PC-9 (cell line): ENCODE results near the gene NT5DC1. TPM values are rescaled to one million over a fixed set of nuclear protein-coding genes. Genes with fewer than 3 reads are reported as not detected.

Experiments
- BruUV-seq: library from RNA; stranded (reverse); fragments of 400-500 nt; replicated peaks from 2 replicates; lab custom pipeline; 2021; lab: Mats Ljungman, UMichigan
- CTCF ChIA-PET: fragments of 300-600 bp; sonication (Branson Sonifier 250); formaldehyde crosslinking; loops from one replicate; lab custom pipeline; 2022; ENCODE audit warnings: antibody characterized with exemption; lab: Charles Lee
- POLR2A ChIA-PET: fragments of 300-600 bp; sonication (Branson Sonifier 250); formaldehyde crosslinking; loops from one replicate; lab custom pipeline; 2022; ENCODE audit warnings: antibody characterized with exemption; ENCODE audit not compliant: unreplicated experiment; lab: Charles Lee
- DNase-seq, 2 experiments: peaks; one replicate each; pipeline versions ENCODE4 v3.0.0 to v3.0.0-alpha.2; 2015 to 2022; ENCODE audit warnings: mixed read lengths in 1 of 2
- H2AFZ ChIP-seq: fragments of 200-600 bp; sonication (generic); 2 replicates; pipeline ENCODE4 v1.8.1; 2017; ENCODE audit warnings: antibody characterized with exemption
- H3F3A ChIP-seq: fragments of 200-600 bp; sonication (generic); 2 replicates; pipeline ENCODE4 v1.8.1; 2017; ENCODE audit warnings: antibody characterized with exemption, mild to moderate bottlenecking, low read depth; ENCODE audit not compliant: insufficient read depth
- H3K27ac ChIP-seq: fragments of 200-600 bp; sonication (generic); 2 replicates; pipeline ENCODE4 v1.6.1; 2016; ENCODE audit warnings: mixed run types
- H3K27me3 ChIP-seq: fragments of 200-600 bp; sonication (generic); 2 replicates; pipeline ENCODE4 v1.6.1; 2016; ENCODE audit warnings: low read depth, mixed run types; ENCODE audit not compliant: insufficient read depth
- H3K36me3 ChIP-seq: fragments of 200-600 bp; sonication (generic); 2 replicates; pipeline ENCODE4 v1.6.1; 2016; ENCODE audit warnings: low read depth, mixed run types
- H3K4me1 ChIP-seq: fragments of 200-600 bp; sonication (generic); replicated peaks from 2 replicates; pipeline ENCODE4 v1.6.1; 2016; ENCODE audit warnings: mixed run types; ENCODE audit not compliant: insufficient read depth
- H3K4me2 ChIP-seq: fragments of 200-600 bp; sonication (generic); 2 replicates; pipeline ENCODE4 v1.6.1; 2017; ENCODE audit warnings: mixed run types
- H3K4me3 ChIP-seq: fragments of 200-600 bp; sonication (generic); 2 replicates; pipeline ENCODE4 v1.6.1; 2016; ENCODE audit warnings: mixed run types
- H3K79me2 ChIP-seq: fragments of 200-600 bp; sonication (generic); 2 replicates; pipeline ENCODE4 v1.6.1; 2017; ENCODE audit warnings: low read depth, mixed run types
- H3K9me2 ChIP-seq: fragments of 200-600 bp; sonication (generic); 2 replicates; pipeline ENCODE4 v1.8.1; 2017; ENCODE audit warnings: mild to moderate bottlenecking; ENCODE audit not compliant: insufficient read depth
- H3K9me3 ChIP-seq: fragments of 200-600 bp; sonication (generic); 2 replicates; pipeline ENCODE4 v1.8.1; 2016; ENCODE audit warnings: low read depth; ENCODE audit not compliant: insufficient read depth
- H4K20me1 ChIP-seq: fragments of 200-600 bp; sonication (generic); 2 replicates; pipeline ENCODE4 v1.8.1; 2017; ENCODE audit not compliant: insufficient read depth
- EZH2 ChIP-seq: fragments of 200-600 bp; sonication (generic); IDR thresholded peaks from 2 replicates; pipeline ENCODE4 v1.8.0; 2017; ENCODE audit warnings: antibody characterized with exemption, low read depth
- intact Hi-C: fragments of 100-400 bp; cut with micrococcal nuclease; formaldehyde crosslinking; loops from one replicate; pipeline ENCODE4 v1.10.0; 2022; ENCODE audit not compliant: unreplicated experiment
- total RNA-seq: library from RNA; stranded (reverse); gene quantifications from 2 replicates; pipeline ENCODE4 v1.2.3, GENCODE V29; 2021
- TF ChIP-seq, protein P1 (sequence below): fragments of 200-600 bp; sonication (generic); conservative IDR thresholded peaks from 2 replicates; pipeline ENCODE4 v1.6.1; 2017; ENCODE audit warnings: mixed run types, antibody characterized with exemption, mild to moderate bottlenecking, moderate library complexity

NT5DC1 gene
- total RNA-seq, 1 experiment from 2014 or later = 33.5 TPM

DNA sequence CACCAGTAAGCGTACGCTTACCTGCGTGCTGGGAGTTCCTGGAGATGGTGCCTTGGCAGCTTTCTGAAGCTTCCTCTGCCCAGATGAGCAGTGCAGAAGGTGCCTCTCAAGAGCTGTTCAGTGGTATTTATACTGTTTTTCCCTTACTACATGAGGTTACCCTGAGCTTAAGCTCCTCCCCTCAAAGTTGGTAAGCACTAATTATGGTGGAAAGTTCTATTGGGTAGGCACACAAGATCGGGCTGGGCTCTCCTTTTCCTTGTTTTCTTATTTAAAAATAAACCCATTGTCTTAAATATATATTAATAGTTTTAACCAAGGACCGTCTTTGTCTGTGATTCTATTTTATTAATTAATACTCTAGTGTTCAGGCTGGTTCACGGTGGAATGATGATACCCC, 25.4 kb downstream of the NT5DC1 start, which contains the start of gene COL10A1:
TSS of gene COL10A1 (minus strand) at position 101 of the 400 bp plus-strand sequence. CDS start 640 bp downstream, outside the sequence.
- no peak for DNase-seq
- no peaks in the 10 kb centered on the region for H4K20me1 ChIP-seq
- no peaks in the 10 kb centered on the region for H3K9me2 ChIP-seq
- H3K4me2 ChIP-seq = no peak within 1 kb of the TSS
- H2AFZ ChIP-seq = no peak within 1 kb of the TSS
- CTCF ChIA-PET = no interaction called here
- H3K27ac ChIP-seq = no peak within 1 kb of the TSS
- H3F3A ChIP-seq = no peaks in the 10 kb centered on the region
- BruUV-seq = no TSS peak
- POLR2A ChIA-PET = no interaction called here
- no peaks in the 10 kb centered on the region for H3K9me3 ChIP-seq
- H3K27me3 ChIP-seq = no peaks in the 10 kb centered on the region
- intact Hi-C loops = no loop called here
- TF ChIP-seq, protein P1, sequence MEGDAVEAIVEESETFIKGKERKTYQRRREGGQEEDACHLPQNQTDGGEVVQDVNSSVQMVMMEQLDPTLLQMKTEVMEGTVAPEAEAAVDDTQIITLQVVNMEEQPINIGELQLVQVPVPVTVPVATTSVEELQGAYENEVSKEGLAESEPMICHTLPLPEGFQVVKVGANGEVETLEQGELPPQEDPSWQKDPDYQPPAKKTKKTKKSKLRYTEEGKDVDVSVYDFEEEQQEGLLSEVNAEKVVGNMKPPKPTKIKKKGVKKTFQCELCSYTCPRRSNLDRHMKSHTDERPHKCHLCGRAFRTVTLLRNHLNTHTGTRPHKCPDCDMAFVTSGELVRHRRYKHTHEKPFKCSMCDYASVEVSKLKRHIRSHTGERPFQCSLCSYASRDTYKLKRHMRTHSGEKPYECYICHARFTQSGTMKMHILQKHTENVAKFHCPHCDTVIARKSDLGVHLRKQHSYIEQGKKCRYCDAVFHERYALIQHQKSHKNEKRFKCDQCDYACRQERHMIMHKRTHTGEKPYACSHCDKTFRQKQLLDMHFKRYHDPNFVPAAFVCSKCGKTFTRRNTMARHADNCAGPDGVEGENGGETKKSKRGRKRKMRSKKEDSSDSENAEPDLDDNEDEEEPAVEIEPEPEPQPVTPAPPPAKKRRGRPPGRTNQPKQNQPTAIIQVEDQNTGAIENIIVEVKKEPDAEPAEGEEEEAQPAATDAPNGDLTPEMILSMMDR = no peak
- TF ChIP-seq EZH2 = no peak
- no peaks in the 10 kb centered on the region for H3K4me1 ChIP-seq
- no peak within 1 kb of the TSS for H3K4me3 ChIP-seq
- H3K36me3 ChIP-seq = no peaks in the 10 kb centered on the region
- no peaks in the 10 kb centered on the region for H3K79me2 ChIP-seq

DNA sequence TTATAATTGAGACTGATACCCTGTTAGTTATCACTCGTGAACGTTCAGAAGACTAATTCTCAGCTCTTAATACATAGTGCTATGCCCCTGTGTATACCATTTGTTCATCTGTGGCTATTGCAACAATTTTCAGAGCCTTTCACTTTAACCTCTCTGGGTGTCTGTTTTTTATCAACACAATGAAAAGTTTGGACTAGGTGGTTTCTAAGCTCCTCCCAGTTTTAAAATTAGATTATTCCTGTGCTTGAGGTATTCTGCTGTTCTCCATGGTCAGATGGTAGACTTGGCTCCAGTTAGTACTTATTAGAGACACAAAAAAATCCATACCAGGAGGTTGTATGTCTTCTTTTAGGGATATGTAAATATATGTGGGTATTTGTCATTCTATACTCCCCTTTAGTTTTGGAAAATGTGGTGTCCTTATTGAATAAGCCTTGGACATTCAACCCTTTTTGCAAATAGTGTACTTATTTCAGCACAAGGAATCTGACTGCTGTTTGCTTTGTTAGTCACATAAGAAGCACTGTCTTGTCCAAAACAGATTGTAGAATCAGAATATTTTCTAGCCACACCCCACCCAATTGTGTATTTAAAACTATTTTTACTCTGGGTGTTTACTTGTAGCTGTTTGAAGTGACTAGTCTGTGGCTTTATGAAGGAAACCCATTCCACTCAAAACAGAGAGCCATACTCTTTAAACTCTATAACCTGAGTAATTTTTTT, 27.3 kb downstream of the NT5DC1 start:
- H2AFZ ChIP-seq = no peak overlapping the region
- H3F3A ChIP-seq = no peaks in the 10 kb centered on the region
- H3K9me3 ChIP-seq = no peaks in the 10 kb centered on the region
- no peak overlapping the region for H3K27ac ChIP-seq
- no peaks in the 10 kb centered on the region for H3K27me3 ChIP-seq
- H3K9me2 ChIP-seq = no peaks in the 10 kb centered on the region
- no peaks in the 10 kb centered on the region for H4K20me1 ChIP-seq
- H3K4me1 ChIP-seq = no peaks in the 10 kb centered on the region
- H3K4me3 ChIP-seq = no peak overlapping the region
- DNase-seq = no peak
- no peaks in the 10 kb centered on the region for H3K36me3 ChIP-seq
- H3K4me2 ChIP-seq = no peak overlapping the region
- ChIA-PET CTCF (interaction anchor here (0.6 kb wide), 1 partner anchor 66 kb away, joined by 7 read pairs; no protein-coding TSS in a partner anchor), POLR2A (no interaction called here)
- no TSS peak for BruUV-seq
- no peak for TF ChIP-seq EZH2
- TF ChIP-seq, protein P1 = no peak
- intact Hi-C loops = no loop called here
- no peaks in the 10 kb centered on the region for H3K79me2 ChIP-seq

DNA sequence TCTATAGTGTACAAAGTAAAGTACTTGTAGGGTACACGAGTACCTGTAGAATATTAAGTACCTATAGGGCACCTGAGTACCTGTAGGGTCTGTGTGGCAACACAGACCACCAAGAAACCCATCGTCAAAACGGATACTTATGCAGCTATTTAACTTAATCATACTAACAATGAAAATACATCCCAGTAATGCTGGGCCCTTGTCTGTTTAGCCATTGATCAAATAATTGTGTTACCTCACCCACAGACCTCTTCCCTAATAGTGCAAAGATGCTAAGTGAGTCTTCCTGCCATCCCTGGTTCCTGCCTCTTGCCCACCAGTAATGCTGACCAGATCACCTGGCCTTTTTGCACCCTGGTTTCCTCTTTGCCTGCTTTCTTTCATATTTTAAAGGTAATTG, 32.8 kb downstream of the NT5DC1 start:
- H3K79me2 ChIP-seq = no peaks in the 10 kb centered on the region
- DNase-seq = no peak
- H3K36me3 ChIP-seq = no peaks in the 10 kb centered on the region
- H4K20me1 ChIP-seq = no peaks in the 10 kb centered on the region
- no TSS peak for BruUV-seq
- TF ChIP-seq, protein P1 = no peak
- TF ChIP-seq EZH2 = no peak
- H3K9me3 ChIP-seq = no peaks in the 10 kb centered on the region
- ChIA-PET CTCF (no interaction called here), POLR2A (no interaction called here)
- no peaks in the 10 kb centered on the region for H3K4me1 ChIP-seq
- H3K4me3 ChIP-seq = no peak overlapping the region
- no peak overlapping the region for H3K4me2 ChIP-seq
- intact Hi-C loops = no loop called here
- no peaks in the 10 kb centered on the region for H3K9me2 ChIP-seq
- H2AFZ ChIP-seq = no peak overlapping the region
- H3F3A ChIP-seq = no peaks in the 10 kb centered on the region
- no peak overlapping the region for H3K27ac ChIP-seq
- H3K27me3 ChIP-seq = no peaks in the 10 kb centered on the region
